ENCODE data around the gene GAS2L2. TPM values are rescaled to one million over a fixed set of nuclear protein-coding genes. Genes with fewer than 3 reads are reported as not detected.

The GAS2L2 gene
- total and polyA plus RNA-seq, 2 experiments from 2014 or later: not detected

DNA sequence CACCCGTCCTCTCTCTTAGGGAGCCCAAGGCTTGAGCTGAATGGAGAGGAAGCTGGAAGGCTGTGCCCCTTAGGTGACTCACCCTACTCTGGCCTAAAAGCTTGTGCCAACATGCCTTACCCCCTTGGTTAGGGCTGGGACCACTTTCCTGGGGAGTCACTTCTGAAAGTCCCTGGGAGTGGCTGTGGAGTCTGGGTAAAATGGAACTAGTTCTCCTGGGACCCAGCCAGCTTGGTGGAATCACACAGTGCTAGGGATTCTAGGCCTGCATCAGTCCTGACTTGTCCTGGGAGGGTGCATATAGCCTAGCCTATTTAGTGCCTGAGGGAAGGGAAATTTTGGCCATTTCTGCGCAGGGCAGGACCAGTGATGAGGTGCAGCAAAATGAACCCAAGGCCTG lies 31.9 kb upstream of the GAS2L2 start:
- DNase-seq (ENCODE audit: low spot score): no peak
- WGBS (ENCODE audit: low lambda C conversion rate, missing lambda C conversion rate): 96% methylated on average over 2 of the region's 2 CpGs
- Histone ChIP-seq H3K4me2 (no peak overlapping the region), H3K9me3 (ENCODE audit: low read depth) (no peaks in the 10 kb centered on the region), H3K36me3 (replicated peaks; ENCODE audit: insufficient read depth, low read depth) (no peaks in the 10 kb centered on the region), H4K20me1 (ENCODE audit: insufficient read depth, poor library complexity, severe bottlenecking) (no peaks in the 10 kb centered on the region), H3K79me2 (no peaks in the 10 kb centered on the region), H2AFZ (no peak overlapping the region), H3K27me3 (no peaks in the 10 kb centered on the region), H3K4me1 (ENCODE audit: insufficient read depth) (peaks cover 43% of the 10 kb centered on the region), H3K9me2 (replicated peaks; ENCODE audit: insufficient read depth) (no peaks in the 10 kb centered on the region), H3K27ac (no peak overlapping the region), H3K4me3 (no peak overlapping the region)
- no peak for TF ChIP-seq EZH2 (IDR thresholded peaks at IDR 0.05; ENCODE audit: borderline replicate concordance)
- TF ChIP-seq, protein P1, sequence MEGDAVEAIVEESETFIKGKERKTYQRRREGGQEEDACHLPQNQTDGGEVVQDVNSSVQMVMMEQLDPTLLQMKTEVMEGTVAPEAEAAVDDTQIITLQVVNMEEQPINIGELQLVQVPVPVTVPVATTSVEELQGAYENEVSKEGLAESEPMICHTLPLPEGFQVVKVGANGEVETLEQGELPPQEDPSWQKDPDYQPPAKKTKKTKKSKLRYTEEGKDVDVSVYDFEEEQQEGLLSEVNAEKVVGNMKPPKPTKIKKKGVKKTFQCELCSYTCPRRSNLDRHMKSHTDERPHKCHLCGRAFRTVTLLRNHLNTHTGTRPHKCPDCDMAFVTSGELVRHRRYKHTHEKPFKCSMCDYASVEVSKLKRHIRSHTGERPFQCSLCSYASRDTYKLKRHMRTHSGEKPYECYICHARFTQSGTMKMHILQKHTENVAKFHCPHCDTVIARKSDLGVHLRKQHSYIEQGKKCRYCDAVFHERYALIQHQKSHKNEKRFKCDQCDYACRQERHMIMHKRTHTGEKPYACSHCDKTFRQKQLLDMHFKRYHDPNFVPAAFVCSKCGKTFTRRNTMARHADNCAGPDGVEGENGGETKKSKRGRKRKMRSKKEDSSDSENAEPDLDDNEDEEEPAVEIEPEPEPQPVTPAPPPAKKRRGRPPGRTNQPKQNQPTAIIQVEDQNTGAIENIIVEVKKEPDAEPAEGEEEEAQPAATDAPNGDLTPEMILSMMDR (IDR thresholded peaks at IDR 0.05; ENCODE audit: poor library complexity): no peak

DNA sequence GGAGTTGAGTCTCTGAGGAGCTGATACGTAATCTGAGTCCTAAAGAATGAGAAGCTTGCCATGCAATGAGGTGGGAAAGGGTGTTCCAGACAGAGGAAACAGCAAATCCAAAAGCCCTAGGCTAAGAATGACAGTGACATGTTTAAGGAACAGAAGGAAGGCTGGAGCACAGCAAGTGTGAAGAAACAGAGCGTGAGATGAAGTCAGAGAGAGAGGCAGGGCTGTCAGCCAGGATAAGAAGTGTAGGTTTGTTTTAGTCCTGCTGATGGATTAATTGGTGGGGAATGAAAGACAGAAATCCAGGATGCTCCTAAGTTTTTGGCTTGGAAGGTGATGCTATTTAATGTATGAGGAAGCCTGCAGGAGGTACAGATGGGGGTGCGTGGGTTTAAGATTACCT lies 27.9 kb upstream of the GAS2L2 start:
- Histone ChIP-seq H3K4me2 (no peak overlapping the region), H4K20me1 (ENCODE audit: insufficient read depth, poor library complexity, severe bottlenecking) (no peaks in the 10 kb centered on the region), H3K36me3 (replicated peaks; ENCODE audit: insufficient read depth, low read depth) (no peaks in the 10 kb centered on the region), H3K9me3 (ENCODE audit: low read depth) (no peaks in the 10 kb centered on the region), H3K9me2 (replicated peaks; ENCODE audit: insufficient read depth) (no peaks in the 10 kb centered on the region), H3K79me2 (no peaks in the 10 kb centered on the region), H3K27me3 (no peaks in the 10 kb centered on the region), H2AFZ (no peak overlapping the region), H3K4me3 (no peak overlapping the region), H3K27ac (no peak overlapping the region), H3K4me1 (ENCODE audit: insufficient read depth) (peaks cover 24% of the 10 kb centered on the region)
- TF ChIP-seq EZH2 (IDR thresholded peaks at IDR 0.05; ENCODE audit: borderline replicate concordance): no peak
- TF ChIP-seq EZH2phosphoT487 (IDR thresholded peaks at IDR 0.05; ENCODE audit: low read depth, severe bottlenecking, unreplicated experiment): no peak
- TF ChIP-seq, protein P1 (IDR thresholded peaks at IDR 0.05; ENCODE audit: poor library complexity): no peak
- DNase-seq (ENCODE audit: low spot score): no peak
- 55% methylated on average over 3 of the region's 3 CpGs for WGBS (ENCODE audit: low lambda C conversion rate, missing lambda C conversion rate)

DNA sequence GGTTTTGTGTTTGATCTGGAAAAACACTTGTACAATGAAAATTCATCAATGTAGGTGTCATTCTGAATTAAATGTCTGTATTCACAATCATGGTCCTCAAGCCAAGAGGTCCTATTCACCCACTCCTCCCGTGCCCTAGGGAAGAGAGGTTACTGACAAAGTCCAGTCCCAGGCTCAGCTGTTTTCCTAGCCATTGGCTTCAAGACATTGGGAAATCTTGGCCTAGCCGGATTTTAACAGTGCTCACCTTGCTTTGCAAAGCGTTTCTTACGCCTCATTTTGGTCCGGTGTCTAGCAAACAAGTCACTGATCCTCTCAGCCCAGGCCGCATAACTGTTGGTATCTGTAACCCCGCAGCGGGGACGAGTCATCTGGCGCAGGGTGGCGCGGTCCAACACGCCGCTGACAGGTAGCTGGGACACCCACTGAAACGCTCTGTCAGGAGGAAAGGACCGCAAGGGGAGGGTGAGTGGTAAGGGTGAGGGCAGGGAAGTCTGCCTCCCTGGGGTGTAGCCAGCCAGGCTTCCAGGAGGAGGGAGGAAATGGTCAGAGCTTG lies 25.7 kb upstream of the GAS2L2 start:
- no peaks in the 10 kb centered on the region for H3K9me3 ChIP-seq (ENCODE audit: low read depth)
- no peak for DNase-seq (ENCODE audit: low spot score)
- no peak overlapping the region for H3K4me3 ChIP-seq
- H3K27me3 ChIP-seq: no peaks in the 10 kb centered on the region
- no peaks in the 10 kb centered on the region for H3K9me2 ChIP-seq (replicated peaks; ENCODE audit: insufficient read depth)
- no peaks in the 10 kb centered on the region for H3K36me3 ChIP-seq (replicated peaks; ENCODE audit: insufficient read depth, low read depth)
- no peaks in the 10 kb centered on the region for H3K79me2 ChIP-seq
- no peak overlapping the region for H3K4me2 ChIP-seq
- no peak overlapping the region for H2AFZ ChIP-seq
- H3K27ac ChIP-seq: peak overlapping the region; percentile 36
- TF ChIP-seq EZH2phosphoT487 (IDR thresholded peaks at IDR 0.05; ENCODE audit: low read depth, severe bottlenecking, unreplicated experiment) (no peak), EZH2 (IDR thresholded peaks at IDR 0.05; ENCODE audit: borderline replicate concordance) (no peak)
- TF ChIP-seq, protein P1 (IDR thresholded peaks at IDR 0.05; ENCODE audit: poor library complexity): no peak
- H4K20me1 ChIP-seq (ENCODE audit: insufficient read depth, poor library complexity, severe bottlenecking): no peaks in the 10 kb centered on the region
- peaks cover 36% of the 10 kb centered on the region for H3K4me1 ChIP-seq (ENCODE audit: insufficient read depth)
- WGBS (ENCODE audit: low lambda C conversion rate, missing lambda C conversion rate): 86% methylated on average over 16 of the region's 16 CpGs

DNA sequence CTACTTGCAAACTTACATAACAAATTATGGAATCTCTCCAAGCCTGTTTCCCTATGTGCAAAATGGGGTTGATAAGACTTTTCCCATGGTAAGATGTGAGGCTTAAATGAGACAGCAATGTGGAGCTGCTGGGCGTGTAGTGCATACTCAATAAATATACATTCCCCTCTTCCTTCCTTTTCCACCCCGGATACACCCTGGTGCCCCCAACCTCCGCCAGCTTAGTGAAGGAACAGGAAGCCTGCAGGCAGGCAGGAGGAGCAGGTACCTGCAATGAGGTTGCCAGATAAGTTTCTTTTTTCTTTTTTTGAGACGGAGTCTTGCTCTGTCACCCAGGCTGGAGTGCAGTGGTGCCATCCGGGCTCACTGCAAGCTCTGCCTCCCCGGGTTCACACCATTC lies 22.5 kb upstream of the GAS2L2 start:
- H2AFZ ChIP-seq: no peak overlapping the region
- no peak for DNase-seq (ENCODE audit: low spot score)
- no peak overlapping the region for H3K27ac ChIP-seq
- H3K4me2 ChIP-seq: no peak overlapping the region
- H4K20me1 ChIP-seq (ENCODE audit: insufficient read depth, poor library complexity, severe bottlenecking): no peaks in the 10 kb centered on the region
- WGBS (ENCODE audit: low lambda C conversion rate, missing lambda C conversion rate): 81% methylated on average over 6 of the region's 6 CpGs
- no peaks in the 10 kb centered on the region for H3K9me3 ChIP-seq (ENCODE audit: low read depth)
- H3K4me1 ChIP-seq (ENCODE audit: insufficient read depth): peaks cover 33% of the 10 kb centered on the region
- no peaks in the 10 kb centered on the region for H3K36me3 ChIP-seq (replicated peaks; ENCODE audit: insufficient read depth, low read depth)
- no peaks in the 10 kb centered on the region for H3K79me2 ChIP-seq
- H3K27me3 ChIP-seq: no peaks in the 10 kb centered on the region
- no peak overlapping the region for H3K4me3 ChIP-seq
- H3K9me2 ChIP-seq (replicated peaks; ENCODE audit: insufficient read depth): no peaks in the 10 kb centered on the region
- TF ChIP-seq EZH2 (IDR thresholded peaks at IDR 0.05; ENCODE audit: borderline replicate concordance): no peak
- no peak for TF ChIP-seq EZH2phosphoT487 (IDR thresholded peaks at IDR 0.05; ENCODE audit: low read depth, severe bottlenecking, unreplicated experiment)
- TF ChIP-seq, protein P1 (IDR thresholded peaks at IDR 0.05; ENCODE audit: poor library complexity): no peak

Data from hepatocyte (in vitro differentiated cells).